Measurements from ENCODE around the gene PKNOX1.
"Not testable (repeated sequence)": the region's sequence is repeated elsewhere in the genome, so short reads cannot be mapped to it uniquely, and the experiment has no call there.

The PKNOX1 gene

GRCh38 chr21:42951193-42951592 is 23.2 kb upstream of the PKNOX1 start:
- DNase-seq (ENCODE audit: low read depth in 2 of 2), result not testable (repeated sequence)

GRCh38 chr21:42956824-42957630 is 17.3 kb upstream of the PKNOX1 start:
- no peak for DNase-seq (ENCODE audit: low read depth in 2 of 2)

DNA sequence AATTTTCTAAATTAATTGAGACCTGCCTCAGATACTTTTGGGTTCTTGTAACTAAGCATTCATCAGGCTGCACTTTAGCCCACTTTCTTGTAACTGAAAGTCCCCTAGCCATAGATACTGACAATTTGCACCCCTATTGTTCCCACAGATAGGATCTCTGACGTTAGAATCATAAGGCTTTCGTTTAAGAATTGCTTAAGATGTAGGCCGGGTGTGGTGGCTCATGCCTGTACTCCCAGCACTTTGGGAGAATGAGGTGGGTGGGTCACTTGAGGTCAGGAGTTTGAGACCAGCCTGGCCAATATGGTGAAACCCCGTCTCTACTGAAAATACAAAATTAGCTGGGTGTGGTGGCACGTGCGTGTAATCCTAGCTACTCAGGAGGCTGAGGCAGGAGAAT is 16.2 kb upstream of the PKNOX1 start:
- DNase-seq (ENCODE audit: low read depth in 2 of 2), result not testable (repeated sequence)

DNA sequence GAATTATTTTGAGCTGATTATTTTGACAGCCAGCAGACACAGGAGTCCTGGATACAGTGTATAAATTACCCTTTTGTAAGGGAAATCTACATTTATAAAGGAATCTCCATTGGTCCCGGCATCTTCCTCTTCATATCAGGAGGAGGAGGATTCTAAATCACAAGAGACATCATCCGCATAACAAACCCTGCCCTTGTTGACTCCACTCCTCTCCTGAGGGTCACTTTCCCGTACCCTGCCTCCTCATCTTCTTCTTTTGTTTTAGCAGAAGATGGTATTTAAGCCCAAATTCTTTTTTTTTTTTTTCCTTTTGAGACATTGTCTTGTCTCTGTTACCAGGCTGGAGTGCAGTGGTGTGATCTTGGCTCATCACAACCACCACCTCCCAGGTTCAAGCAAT is 14.6 kb upstream of the PKNOX1 start:
- DNase-seq (ENCODE audit: low read depth in 2 of 2), result no peak

- DNase-seq (ENCODE audit: low read depth in 2 of 2), result no peak
Observed at GRCh38 chr21:42962380-42963007, 11.9 kb upstream of the PKNOX1 start.

GRCh38 chr21:42964086-42964485 is 10.3 kb upstream of the PKNOX1 start:
- no peak for DNase-seq (ENCODE audit: low read depth in 2 of 2)

- DNase-seq (ENCODE audit: low read depth in 2 of 2), result no peak
Observed at GRCh38 chr21:42964546-42965210, 9.7 kb upstream of the PKNOX1 start.

DNA sequence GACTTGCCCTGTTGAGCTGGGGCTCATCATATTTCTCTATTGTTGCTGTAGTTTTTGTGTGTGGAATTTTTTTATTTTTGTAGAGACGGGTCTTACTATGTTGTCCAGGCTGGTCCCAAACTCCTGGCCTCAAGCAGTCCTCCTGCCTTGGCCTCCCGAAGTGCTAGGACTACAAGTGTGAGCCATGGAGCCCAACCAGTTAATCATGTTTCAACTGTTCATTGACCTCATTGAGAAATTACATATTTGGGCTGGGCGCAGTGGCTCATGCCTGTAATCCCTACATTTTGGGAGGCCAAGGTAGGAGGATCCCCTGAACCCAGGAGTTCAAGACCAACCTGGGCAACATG is 9.2 kb upstream of the PKNOX1 start:
- no peak for DNase-seq (ENCODE audit: low read depth in 2 of 2)

DNA sequence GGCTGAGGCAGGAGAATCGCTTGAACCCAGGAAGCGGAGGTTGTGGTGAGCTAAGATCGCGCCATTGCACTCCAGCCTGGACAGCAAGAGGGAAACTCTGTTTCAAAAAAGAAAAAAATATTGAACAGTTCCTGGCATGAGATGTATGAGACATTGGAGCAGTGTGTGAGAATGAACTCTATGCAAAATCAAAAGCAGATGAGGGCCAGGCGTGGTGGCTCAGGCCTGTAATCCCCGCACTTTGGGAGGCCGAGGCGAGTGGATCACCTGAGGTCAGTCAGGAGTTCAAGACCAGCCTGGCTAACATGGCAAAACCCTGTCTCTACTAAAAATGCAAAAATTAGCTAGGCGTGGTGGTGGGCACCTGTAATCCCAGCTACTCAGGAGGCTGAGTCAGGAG is 6.7 kb upstream of the PKNOX1 start:
- not testable (repeated sequence) for DNase-seq (ENCODE audit: low read depth in 2 of 2)

DNA sequence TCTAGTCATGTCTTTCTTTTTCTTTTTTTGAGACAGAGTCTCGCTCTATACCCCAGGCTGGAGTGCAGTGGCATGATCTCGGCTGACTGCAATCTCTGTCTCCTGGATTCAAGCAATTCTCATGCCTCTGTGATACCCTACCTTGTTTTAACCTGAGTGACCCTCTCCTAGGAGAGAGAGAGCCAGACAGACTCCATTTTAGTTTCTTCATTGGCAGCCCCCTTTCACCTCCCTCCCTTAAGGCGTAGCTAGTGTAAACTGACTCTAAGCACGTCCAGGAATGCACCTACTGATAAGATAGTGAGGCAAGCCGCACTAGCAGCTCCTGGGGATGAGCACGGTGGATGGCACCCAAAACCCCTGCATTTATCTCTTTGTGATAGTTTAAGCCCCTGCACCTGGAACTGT is 5.2 kb upstream of the PKNOX1 start:
- no peak for DNase-seq (ENCODE audit: low read depth in 2 of 2)

DNA sequence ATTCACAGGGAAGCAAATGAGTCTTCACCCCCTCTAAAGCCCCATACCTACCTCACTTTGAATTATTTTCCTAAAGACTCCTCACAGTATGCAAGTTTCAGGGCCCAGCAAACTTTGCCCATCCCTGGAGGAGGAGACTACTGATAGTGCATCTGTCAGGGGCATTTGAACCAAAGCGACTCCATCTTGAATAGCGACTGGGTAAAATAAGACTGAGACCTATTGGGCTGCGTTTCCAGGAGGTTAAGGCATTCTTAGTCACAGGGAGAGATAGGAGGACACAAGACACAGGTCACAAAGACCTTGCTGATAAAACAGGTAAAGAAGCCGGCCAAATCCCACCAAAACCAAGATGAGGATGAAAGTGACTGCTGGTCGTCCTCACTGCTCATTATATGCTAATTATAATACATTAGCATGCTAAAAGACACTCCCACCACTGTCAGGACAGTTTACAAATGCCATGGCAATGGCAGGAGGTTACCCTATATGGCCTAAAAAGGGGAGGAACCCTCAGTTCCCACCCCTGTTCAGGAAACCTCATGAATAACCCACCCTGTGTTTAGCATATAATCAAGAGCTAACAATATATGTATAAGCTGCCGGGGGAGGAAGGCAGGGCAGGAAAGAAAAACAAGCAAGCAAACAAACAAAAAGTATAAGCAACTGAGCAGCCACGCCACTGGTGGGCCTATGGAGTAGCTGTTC is 3.3 kb upstream of the PKNOX1 start:
- DNase-seq (ENCODE audit: low read depth in 2 of 2), result no peak

GRCh38 chr21:42971897-42972275 is 2.5 kb upstream of the PKNOX1 start:
- DNase-seq (ENCODE audit: low read depth in 2 of 2), result no peak

- no peak for DNase-seq (ENCODE audit: low read depth in 2 of 2)
Observed at GRCh38 chr21:42973309-42973990, 912 bp upstream of the PKNOX1 start.

DNA sequence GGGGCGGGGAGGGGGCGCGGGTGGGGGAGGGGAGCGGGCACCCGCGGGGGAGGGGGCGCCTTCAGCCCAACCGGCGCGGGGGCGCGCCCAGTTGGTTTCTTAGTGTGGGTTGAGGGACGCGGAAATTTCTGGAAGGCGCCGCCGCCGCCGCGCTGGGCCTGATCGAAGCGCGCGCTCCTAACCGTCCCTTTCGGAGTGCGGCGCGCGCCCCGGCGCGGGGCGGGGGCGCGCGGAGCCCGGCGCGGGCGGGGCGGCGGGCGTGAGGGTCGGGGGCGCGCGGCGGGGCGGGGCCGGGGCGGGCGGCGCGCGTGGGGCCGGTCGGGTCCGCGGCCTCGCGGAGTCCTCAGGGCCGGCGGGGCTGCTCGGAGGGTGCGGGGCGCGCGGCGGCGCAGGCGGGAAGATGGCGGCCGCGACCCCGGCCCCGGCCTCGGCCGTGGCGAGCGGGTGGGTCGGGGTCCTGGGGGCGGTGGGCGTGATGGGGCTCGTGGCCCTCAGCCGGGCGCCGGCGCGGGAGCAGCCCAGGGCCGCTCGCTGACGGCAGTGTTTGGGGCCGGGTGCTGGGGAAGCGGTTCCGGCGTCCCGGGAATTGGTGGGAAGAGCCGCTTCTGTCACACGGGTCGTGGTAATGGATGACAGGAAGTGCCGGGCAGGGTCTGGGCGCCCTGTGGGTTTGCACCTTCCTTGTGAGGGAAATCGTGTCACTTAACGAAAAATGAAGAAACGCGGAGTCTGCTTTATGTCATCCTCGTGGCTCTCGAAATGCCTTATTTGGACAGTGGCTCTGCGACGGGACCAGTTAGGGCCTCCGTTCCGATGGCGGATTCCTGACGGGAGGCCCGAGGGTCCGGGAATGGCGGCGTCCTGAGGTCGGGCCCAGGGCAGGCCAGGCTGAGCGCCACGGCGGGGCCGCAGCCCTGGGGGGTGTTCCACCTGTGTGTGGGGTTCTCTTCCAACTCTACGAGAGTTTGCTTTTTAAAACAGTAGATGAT is 764 bp downstream of the PKNOX1 start:
- DNase-seq (ENCODE audit: low read depth in 2 of 2), result peak; percentile 46 to 53

DNA sequence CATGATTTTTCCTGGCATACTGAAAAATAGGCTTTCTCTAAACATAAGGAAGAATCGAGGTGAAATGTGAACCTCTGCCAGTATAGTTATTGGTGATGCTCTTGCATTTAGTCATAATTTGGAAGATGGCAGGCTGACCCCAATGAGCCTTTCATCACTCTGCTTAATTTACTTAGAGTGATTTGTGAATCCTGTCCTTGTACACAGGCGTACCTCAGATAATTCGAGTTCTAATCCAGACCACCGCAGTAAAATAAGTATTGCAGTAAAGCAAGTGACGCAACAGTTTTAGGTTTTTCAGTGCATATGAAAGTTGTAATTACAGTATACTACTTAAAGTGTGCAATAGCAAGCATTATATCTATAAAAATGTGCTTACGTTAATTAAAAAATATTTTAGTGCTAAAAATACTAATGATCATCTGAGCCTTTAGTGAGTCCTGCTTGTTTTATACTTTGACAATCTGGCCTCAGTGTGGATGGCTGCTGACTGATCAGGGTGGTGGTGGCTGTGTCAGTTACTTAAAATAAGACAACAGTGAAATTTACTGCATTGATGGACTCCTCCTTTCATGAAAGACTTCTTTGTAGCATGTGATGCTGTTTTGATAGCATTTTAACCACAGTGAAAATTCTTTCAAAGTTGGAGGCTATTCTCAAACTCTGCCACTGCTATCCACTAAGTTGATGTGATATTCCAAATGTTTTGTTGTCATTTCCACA is 1.7 kb downstream of the PKNOX1 start:
- DNase-seq (ENCODE audit: low read depth in 2 of 2), result no peak

DNA sequence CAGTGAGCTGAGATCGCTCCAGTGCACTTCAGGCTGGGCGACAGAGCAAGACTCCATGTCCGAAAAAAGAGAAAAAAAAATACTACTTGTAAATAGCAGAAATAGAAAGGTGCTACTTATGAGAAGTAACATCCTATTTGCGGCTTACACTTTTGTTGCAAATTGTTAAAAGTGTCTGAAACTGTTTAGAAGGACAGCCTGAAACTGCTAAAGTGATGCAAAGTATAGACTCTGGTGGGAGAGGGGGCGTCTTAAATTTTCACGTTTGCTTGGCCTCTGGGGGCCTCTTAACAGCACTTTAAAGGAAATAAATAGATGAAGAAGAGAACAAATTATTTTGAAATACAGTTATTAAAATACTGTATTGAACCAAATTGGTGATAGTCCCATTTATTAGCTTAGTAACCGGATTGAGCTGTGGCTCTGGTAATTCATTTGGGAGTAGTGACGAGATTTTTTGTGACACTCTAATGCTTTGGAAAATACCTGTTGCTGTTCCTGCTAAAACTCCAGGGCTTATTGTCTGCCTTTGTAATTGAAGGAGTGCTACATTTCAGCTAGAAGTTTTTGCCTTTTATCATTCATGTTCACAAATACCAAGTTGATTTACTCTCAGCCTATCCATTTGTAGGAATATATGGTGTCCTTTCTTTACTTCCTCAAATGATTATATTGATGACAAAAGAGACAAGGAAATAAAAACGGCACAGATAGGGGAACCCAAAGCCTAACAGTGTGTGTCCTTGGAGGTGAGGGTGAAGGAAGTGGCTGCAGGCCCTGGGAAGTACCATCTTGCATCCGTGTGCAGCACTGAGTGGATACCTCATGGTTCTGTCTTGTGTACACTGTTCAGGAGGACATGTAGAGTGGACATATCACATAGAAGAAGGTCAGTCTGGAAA is 6.2 kb downstream of the PKNOX1 start:
- DNase-seq (ENCODE audit: low read depth in 2 of 2), result no peak

GRCh38 chr21:42981214-42981523 is 6.8 kb downstream of the PKNOX1 start:
- no peak for DNase-seq (ENCODE audit: low read depth in 2 of 2)

GRCh38 chr21:42981862-42982261 is 7.5 kb downstream of the PKNOX1 start:
- no peak for DNase-seq (ENCODE audit: low read depth in 2 of 2)

DNA sequence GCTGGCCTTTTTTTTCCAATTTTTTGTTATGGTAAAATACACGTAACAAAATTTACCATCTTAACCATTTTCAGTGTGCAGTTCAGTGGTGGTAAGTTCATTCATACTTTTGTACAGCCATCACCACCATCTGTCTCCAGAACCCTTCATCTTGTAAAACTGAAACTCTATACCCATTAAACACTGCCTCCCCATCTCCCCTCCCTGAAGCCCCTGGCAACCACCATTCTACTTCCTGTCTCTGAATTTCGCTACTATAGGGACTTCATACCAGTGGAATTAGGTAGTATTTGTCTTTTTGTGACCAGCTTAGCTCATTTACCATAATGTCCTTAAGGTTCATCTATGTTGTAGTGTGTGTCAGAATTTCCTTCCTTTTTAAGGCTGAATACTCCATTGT is 8.7 kb downstream of the PKNOX1 start:
- no peak for DNase-seq (ENCODE audit: low read depth in 2 of 2)

Measured in activated CD8-positive, alpha-beta memory T cell treated with anti-CD3 and anti-CD28 coated beads for 4 hours (primary cell).